NCI-H2171 (cell line): Measurements from ENCODE around the gene OVCH1.
"Not testable (repeated sequence)": the region's sequence is repeated elsewhere in the genome, so short reads cannot be mapped to it uniquely, and the experiment has no call there.

Source experiments
- DNase-seq: peaks from one replicate; lab custom pipeline; 2025; lab: John Stamatoyannopoulos, UW

OVCH1 gene

DNA sequence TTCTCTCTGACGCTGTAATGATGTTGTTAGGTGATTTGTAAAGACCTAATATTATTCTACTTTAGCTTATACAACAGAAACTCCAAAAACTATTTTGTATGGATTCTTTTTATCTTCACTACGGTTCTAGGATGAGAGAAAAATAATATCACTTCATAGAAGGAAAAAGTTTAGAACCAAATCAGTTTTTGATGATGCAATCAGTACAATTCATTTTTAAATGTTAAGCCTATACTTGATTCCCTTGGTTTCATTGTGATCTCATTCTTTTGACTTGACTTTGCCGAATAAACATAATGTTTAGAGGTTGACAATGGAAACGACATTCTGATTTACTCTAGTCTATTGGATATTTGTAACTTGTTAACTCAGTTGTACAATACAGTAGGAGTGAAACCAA, 91.9 kb downstream of the OVCH1 start:
- DNase-seq, result no peak

DNA sequence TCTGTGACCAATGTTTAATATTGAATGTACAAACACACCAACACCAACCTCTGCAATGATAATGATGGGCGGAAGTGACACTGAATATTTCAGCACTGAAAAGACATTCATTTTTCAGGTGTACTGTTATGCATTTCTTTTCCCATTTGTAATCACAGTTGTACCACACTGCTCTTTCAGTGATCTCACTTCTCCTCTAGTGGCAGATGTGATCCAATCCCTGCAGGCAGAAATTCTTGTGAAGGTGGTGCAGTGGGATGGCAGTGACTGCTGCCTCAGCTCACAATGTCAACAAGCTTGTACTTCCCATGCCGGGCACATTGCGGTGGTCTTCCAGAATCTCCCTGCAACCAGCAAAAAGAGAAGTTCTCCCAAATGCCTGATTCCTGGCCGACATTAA, 93.5 kb downstream of the OVCH1 start:
- DNase-seq, result no peak

DNA sequence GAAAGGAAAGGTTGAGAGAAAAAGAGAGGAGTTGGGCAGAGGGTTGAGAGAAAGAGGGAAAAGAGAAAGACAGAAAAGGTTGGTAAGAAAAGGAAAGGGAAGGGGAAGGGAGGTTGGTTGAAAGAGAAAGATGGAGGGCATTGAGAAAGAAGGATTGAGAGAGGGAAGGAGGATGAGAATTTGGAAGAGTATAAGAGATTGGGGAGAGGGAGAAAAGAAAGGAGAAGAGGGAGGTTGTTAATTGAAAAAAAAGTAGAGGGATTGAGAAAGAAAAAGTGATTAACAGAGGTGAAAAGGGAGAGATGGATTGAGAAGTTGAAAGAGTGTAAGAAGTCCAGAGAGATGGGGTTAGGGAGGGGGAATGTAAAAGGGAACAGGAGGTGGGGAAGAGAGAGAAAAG, 95.0 kb downstream of the OVCH1 start:
- DNase-seq, result no peak

DNA sequence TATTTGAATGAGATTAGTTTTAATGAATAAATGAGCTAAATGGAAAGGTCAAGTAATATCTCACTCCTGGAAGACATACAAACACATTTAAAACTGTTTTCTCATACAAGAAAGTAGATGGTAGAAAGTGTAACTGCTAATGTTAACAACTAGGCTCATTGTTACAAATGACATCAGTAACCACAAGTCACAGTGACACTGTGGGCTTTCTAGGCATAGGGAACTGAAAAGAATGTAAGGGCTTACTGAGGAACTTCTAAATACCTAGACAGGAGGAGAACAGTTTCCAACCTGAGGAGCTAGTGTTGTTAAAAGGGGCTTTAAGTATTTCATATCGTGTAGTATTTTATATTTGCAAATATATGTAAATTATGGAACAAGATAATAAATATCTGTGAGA, 99.0 kb downstream of the OVCH1 start:
- no peak for DNase-seq

DNA sequence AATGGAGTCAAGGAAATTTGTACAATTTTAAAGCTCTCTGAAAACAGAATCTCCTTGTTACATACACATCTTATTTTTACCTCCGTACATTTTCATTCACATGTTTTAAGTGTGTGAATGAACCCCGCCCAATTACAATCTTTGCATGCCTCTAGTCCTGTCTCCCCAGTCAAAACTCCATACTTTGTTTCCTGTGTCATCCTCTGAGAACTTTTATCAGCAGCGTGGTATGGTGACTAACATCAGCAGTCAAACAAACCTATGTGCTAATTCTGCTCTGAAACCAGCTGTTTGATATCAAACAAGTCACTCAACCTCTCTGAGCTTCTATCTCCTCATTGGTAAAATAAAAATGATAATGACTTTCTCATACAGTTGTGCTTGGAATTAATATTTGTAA, 100.7 kb downstream of the OVCH1 start:
- DNase-seq, result no peak

DNA sequence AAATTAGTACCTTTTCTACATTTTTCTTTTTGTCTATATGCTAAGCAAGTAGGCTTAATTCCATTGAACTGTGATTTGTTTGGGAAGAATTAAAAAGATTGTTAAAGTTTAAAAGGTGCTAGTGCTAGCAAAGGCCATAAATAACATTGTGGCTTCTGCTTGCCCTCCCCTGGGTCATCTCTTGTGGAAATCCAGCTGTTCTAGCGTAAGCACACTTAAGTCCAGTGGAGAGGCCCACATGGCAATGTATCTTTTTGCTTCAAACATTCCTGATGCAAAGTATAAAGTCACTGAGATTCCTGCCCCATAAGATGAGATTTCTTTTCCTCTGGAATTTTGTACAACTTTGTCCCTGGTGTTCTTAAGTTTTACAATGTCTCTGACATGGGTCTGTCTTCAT, 102.1 kb downstream of the OVCH1 start:
- DNase-seq, result no peak

DNA sequence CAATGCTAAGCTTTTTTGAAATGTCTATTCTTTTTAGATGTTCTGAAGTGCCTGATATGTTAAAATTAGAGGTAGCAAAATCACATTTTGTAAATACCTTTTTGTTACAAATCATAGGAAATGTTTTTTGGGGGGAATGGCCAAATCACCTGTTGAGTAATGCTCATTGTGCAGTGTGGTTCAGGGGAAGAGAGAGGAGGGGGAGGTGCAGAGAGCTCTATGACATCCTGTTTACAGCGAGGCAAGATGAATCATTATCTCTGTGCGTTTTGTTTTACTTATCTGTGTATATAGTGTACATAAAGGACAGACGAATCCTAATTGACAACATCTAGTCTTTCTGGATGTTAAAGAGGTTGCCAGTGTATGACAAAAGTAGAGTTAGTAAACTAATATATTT, 107.1 kb downstream of the OVCH1 start:
- DNase-seq, result not testable (repeated sequence)

DNA sequence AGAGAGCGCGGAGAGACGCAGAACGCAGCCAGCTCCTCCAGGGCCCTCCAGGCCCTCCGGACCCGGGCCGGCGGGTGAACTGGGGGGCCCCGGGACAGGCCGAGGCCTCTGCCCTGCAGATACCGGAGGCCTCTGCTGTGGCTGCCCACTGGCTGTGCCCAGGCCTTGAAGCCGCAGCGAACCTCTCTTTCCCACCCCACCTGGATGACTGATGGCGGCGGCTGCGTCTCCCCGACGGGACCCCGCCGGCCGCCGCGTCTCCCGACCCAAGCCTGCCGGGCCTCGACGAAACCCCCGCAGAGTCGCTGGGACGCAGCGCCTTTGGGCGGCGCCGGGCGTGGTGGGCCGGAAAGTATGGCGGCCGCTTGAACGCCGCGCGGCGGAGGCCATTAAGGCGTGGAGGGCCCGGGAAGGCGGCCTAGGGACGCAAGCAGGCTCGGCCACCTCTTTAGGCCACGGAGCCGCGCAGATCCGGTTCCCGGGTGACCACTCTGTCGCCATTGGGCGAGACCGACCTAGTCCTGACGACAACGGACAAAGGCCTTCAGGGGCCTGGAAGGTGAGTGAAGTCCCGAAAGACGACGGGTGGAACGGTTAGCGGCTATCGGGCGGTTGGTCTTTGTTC, 108.1 kb downstream of the OVCH1 start:
- DNase-seq, result no peak

DNA sequence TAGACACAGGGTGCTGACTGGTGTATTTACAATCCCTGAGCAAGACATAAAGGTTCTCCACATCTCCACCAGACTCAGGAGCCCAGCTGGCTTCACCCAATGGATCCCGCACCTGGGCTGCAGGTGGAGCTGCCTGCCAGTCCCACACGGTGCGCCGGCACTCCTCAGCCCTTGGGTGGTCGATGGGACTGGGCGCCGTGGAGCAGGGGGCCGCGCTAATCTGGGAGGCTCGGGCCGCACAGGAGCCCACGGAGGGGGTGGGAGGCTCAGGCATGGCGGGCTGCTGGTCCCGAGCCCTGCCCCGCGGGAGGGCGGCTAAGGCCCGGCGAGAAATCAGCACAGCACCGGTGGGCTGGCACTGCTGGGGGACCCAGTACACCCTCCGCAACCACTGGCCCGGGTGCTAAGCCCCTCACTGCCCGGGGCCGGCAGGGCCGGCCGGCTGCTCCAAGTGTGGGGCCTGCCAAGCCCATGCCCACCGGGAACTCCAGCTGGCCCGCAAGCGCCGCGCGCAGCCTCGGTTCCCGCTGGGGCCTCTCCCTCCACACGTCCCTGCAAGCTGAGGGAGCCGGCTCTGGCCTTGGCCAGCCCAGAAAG, 111.3 kb downstream of the OVCH1 start:
- DNase-seq, result not testable (repeated sequence)

DNA sequence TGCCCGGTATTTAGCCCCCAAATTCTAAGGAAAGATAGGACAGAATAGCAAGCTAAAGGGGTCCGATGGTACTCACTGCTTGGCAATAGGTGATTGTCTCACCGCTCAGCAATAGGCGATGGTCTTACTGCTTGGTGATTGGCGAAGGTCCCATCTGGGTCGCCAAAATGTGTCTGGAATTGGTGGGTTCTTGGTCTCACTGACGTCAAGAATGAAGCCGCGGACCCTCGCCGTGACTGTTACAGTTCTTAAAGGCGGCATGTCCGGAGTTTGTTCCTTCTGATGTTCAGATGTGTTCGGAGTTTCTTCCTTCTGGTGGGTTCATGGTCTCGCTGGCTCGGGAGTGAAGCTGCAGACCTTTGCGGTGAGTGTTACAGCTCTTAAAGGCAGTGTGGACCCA, 112.3 kb downstream of the OVCH1 start:
- DNase-seq, result not testable (repeated sequence)

DNA sequence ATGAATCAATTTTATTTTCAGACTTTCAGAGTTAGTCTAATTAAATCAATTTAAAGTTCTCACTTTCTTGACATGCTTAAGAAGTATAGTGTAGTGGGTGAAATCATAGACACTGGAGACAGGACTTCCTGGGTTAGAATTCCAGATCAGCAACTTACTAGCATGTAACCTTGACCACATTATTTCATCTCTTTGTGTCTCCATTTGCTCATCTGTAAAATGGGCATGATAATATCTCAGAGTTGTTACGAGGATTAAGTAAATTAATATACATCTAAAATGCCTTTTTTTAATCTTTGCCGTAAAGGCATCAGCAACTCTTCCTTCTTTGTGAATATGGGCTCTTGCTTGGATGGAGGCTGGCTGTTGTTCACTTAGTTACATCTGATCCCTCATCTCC, 115.2 kb downstream of the OVCH1 start:
- no peak for DNase-seq

DNA sequence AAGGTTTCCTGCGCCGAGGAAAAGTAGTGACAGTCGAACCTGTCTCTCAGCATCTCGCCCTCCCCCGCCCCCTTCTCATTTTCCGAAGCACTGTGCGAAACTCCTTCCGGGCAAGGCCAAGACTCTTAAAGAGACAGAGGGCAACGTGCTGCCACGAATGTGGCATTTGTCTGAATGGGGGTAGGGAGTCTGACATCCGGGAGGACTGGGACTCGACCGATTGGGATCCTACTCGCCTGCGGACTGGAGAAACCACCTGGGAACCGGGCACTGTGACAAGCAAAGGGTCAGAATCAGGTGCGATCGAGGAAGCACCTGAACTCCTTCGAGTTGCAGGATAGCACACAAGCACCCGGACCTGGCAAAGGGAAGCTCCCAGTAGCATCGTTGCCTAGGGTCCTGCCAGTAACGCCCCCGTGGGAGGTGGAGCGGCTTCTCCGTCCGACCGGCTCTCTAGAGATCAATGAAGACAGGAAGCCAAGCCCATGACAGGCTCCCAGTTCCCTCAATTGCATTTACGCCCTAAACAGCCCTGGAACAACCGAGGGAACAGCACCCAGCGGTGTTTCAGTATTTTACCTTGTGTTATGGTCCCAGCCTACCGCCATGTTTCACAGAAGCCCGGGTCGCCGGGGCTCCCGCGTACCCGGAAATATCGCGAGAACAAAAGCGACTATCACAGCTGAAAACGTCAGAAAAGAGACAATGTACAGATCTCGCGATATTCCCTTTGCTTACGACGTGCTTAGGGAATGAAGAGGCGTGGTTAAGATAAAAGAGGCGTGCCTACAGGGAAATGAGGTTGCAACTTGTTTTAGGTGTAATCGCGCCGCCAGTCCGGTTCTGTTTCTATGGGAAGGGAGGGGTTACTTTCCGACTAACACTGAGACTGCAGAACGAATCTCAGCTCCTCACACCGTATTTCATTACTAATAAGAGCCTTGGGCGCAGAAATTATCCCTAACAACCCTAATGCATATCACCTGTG, 116.7 kb downstream of the OVCH1 start, which contains the start of gene ERGIC2:
Gene ERGIC2, minus strand, starts transcription at position 637 of the 988 bp plus-strand sequence. CDS start 9,539 bp downstream, outside the sequence.
- peak; percentile 99 for DNase-seq
